Measurements from ENCODE around the gene LRRC4B. TPM values are rescaled to one million over a fixed set of nuclear protein-coding genes. Genes with fewer than 3 reads are reported as not detected.
A peak's percentile ranks its signal among the peaks of the same experiment; 100 is the strongest.
"Not testable (repeated sequence)": the region's sequence is repeated elsewhere in the genome, so short reads cannot be mapped to it uniquely, and the experiment has no call there.

The LRRC4B gene
- total RNA-seq, 1 experiment from 2014 or later = 19.2 TPM

DNA sequence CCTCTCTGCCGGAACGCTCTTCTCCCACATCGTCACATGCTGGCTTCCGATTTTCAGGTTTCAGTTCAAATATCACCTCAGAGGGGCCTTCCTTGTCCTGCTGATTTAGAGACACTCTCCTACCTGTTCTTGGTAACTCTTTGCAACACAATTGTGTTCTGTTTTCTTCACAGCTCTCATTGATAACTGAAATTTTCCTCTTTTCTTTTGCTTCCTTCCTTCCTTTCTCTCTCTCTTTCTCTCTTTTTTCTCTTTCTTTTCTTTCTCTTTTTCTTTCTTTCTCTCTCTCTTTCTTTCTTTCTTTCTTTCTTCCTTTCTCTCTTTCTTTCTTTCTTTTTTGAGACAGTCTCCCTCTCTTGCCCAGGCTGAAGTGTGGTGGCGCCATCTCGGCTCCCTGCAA lies 12.0 kb upstream of the LRRC4B start:
- in situ Hi-C loops (cut with HindIII; ENCODE audit: low sequenced_read_pairs) = no loop called here
- DNase-seq (ENCODE audit: low spot score) = no peak

DNA sequence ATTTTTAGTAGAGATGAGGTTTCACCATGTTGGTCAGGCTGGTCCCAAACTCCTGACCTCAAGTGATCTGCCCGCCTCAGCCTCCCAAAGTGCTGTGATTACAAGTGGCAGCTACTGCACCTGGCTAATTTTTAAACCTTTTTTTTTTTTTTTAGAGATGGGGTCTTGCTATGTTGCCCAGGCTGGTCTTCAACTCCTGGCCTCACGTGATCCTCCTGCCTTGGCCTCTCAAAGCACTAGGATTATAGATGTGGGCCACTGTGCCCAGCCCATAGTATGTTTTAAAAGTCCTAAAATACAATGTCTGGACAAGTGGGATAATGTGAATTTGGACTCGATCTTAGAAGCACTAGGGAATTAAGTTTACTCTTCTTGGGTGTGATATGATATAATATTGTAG lies 8.5 kb upstream of the LRRC4B start:
- DNase-seq (ENCODE audit: low spot score); in situ Hi-C loops (cut with HindIII; ENCODE audit: low sequenced_read_pairs): not testable (repeated sequence)

GRCh38 chr19:50573741-50574461 lies 5.7 kb upstream of the LRRC4B start:
- DNase-seq (ENCODE audit: low spot score) = no peak
- in situ Hi-C loops (cut with HindIII; ENCODE audit: low sequenced_read_pairs) = no loop called here

GRCh38 chr19:50570997-50571396 lies 2.8 kb upstream of the LRRC4B start:
- in situ Hi-C loops (cut with HindIII; ENCODE audit: low sequenced_read_pairs) = no loop called here
- no peak for DNase-seq (ENCODE audit: low spot score)

DNA sequence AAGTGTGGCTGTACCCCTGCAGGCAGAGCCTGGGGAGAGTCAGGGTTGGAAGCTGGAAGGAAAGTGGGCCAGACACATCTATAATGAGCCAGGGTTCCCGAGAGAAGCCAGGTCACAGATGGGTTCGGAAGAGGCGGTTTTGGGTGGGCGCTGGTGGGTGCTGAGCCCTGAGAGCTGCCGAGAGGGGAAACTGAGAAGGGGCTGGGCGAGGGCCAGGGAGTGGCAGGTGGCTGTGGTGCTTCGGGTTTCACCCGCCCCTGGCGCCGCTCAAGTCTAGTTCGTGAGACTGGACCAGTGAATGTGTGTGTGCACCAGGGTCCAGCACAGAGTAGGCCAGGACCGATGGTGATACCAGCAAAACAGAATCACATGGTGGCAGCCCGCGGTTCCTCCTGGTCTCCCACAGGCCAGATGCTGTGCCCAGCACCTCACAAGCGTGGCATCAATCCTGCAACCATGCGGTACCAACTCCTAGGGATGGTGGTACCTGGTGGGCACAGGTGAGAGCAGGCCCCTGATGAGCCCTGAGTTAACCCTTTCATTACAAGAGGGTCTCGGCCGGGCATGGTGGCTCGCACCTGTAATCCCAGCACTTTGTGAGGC lies 1.8 kb upstream of the LRRC4B start:
- in situ Hi-C loops (cut with HindIII; ENCODE audit: low sequenced_read_pairs) = no loop called here
- DNase-seq (ENCODE audit: low spot score) = no peak

GRCh38 chr19:50568728-50569698 lies 778 bp upstream of the LRRC4B start:
- in situ Hi-C loops (cut with HindIII; ENCODE audit: low sequenced_read_pairs) = no loop called here
- no peak for DNase-seq (ENCODE audit: low spot score)

GRCh38 chr19:50567052-50567841 lies 988 bp downstream of the LRRC4B start:
- peak; percentile 79 for DNase-seq (ENCODE audit: low spot score)
- in situ Hi-C loops (cut with HindIII; ENCODE audit: low sequenced_read_pairs) = no loop called here

DNA sequence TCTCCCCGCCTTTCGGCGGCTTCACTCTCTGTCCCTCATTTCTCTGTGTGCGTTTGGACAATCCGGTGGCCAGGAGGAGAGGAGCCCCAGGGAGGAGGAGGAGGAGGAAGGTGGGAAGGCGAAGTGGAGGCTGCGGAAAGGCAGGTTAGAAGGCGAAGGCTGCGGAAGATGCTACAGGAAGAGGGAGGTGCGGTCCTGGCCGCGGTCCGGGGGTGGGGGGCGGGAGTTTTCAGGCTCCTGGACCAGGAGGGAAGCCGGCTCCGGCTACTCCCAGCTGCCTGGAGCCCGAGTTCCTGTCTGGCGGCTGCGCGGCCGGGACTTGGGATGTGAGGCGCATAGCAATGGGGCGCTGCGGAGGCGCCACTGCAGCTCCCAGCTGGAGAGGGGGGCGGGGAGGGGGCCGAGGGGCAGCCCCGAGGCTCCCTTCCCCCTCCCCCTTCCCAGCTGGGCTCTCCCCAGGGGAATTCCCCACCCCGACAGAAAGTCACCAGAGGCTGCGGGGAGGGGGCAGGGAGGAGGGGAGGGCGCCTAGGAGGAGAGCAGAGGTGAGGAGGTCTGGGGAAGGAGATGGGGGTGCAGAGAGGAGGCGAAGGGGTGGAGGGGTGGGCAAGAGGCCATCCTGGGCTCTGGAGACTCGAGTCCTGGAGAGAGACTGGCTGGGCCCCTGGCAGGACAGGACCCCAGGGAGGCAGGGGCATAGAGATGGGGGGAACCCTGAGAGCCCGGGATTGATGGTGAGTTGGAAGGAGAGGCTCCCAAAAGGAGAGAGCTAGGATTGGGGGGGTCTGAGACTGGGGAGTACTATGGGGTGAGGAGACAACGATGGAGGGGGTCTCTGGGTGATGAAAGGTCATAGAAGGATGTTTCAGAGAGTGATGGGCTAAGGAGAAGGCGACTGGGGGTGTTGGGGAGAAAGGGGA lies 2.0 kb downstream of the LRRC4B start:
- in situ Hi-C loops (cut with HindIII; ENCODE audit: low sequenced_read_pairs) = no loop called here
- DNase-seq (ENCODE audit: low spot score) = peak; percentile 51

DNA sequence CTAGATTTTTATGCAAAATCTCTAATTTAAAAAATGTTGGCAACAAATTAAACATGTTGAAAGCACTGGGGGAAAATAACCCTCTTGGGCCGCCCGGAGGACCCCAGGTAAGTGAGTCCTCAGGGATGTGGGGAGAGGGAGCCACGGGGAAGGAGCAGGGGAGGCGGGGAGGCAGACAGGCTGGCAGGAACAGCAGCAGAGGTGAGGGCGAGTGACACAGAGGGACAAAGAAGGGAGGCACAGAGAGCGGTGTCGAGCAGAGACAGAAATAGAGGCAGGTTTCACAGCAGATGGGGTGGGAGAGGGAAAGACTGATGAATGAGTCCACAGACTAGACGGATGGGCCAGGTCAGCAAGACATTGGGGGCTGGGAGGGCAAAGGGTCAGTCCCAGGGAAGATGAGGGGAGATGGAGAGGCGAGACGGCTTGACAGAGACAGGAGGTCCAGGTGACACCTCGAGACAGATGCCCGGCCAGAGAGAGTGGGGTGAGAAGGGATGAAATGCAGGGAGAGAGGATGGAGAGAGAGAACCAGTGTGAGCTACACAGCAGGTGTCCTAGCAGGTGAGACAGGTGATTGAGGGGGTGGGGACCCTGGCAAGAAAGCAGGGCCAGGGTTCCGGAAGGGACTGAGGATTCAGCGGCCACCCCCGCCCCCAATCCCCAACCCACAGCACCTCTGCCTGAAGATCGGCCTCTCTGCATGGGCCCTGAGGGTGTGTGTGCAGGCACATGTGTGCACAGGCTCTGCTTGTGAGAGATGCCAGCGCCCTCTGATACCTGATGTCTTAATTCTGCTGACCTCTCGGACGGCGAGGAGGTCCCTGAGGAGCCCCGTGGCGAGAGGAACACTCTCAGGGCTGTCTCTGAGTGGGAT lies 3.8 kb downstream of the LRRC4B start:
- in situ Hi-C loops (cut with HindIII; ENCODE audit: low sequenced_read_pairs) = no loop called here
- DNase-seq (ENCODE audit: low spot score) = no peak

DNA sequence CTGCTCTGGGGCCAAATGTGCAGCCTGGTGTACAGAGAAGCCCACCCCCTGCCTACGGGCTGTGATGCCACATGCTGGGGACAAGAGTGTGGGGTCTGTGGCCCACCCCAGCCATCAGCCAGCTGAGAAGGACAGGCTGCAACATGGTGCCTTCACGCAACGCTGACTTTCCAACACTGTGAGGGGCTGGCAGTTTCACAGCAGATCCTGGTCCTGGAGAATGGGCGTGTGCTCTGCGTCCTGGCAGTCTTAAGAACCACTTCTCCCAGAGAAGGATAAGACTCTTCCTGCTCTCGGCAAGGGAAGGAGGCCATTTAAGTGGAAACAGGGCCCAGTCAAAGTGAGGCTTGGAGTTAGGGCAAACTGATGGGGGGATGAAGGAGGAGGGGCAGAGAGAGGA lies 4.6 kb downstream of the LRRC4B start:
- in situ Hi-C loops (cut with HindIII; ENCODE audit: low sequenced_read_pairs) = no loop called here
- DNase-seq (ENCODE audit: low spot score) = no peak

GRCh38 chr19:50562996-50563395 lies 5.2 kb downstream of the LRRC4B start:
- in situ Hi-C loops (cut with HindIII; ENCODE audit: low sequenced_read_pairs) = no loop called here
- no peak for DNase-seq (ENCODE audit: low spot score)

DNA sequence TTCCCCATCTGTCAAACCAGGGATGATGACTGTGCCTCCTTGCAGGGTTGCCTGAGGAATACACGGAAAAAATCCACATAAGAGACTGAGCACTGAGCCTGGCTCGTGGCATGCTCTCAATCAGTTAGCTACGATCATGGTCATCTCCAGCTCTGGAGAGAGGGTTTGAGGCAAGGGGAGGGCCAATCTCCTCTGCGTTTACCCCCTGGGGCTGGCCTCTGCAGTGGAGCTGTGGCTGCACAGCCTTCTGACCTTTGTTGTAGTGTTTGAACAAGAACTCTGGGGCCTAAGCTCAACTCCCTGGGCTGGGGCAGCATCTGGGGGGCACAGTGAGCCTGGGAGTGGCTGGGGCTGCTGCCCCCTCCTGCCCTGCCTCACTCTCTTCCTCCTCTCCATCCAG lies 5.9 kb downstream of the LRRC4B start:
- in situ Hi-C loops (cut with HindIII; ENCODE audit: low sequenced_read_pairs) = no loop called here
- DNase-seq (ENCODE audit: low spot score) = no peak

- in situ Hi-C loops (cut with HindIII; ENCODE audit: low sequenced_read_pairs) = no loop called here
- no peak for DNase-seq (ENCODE audit: low spot score)
These were observed 8.6 kb downstream of the LRRC4B start for GRCh38 chr19:50559636-50560035.

GRCh38 chr19:50558449-50558848 lies 9.8 kb downstream of the LRRC4B start:
- DNase-seq (ENCODE audit: low spot score) = no peak
- in situ Hi-C loops (cut with HindIII; ENCODE audit: low sequenced_read_pairs) = no loop called here

- in situ Hi-C loops (cut with HindIII; ENCODE audit: low sequenced_read_pairs) = no loop called here
- DNase-seq (ENCODE audit: low spot score) = no peak
These were observed 10.2 kb downstream of the LRRC4B start for GRCh38 chr19:50558039-50558438.

- no peak for DNase-seq (ENCODE audit: low spot score)
- in situ Hi-C loops (cut with HindIII; ENCODE audit: low sequenced_read_pairs) = no loop called here
These were observed 11.1 kb downstream of the LRRC4B start for GRCh38 chr19:50557009-50557613.

All from G401 (cell line).